SU-DHL-6 (cell line): ENCODE measurements around the gene SOCS7.

Experiments used
- H2AFZ ChIP-seq: fragments of 200-600 bp; sonication (generic); 2 replicates; pipeline ENCODE4 v1.6.1; 2014; ENCODE audit warnings: low read depth, mild to moderate bottlenecking, moderate library complexity, mixed read lengths, antibody characterized with exemption, low read length; ENCODE audit not compliant: severe bottlenecking
- H3F3A ChIP-seq: fragments of 200-600 bp; shearing (Covaris generic); 2 replicates; pipeline ENCODE4 v1.6.0; 2016; ENCODE audit warnings: antibody characterized with exemption, mild to moderate bottlenecking; ENCODE audit not compliant: insufficient read depth
- H3K27ac ChIP-seq: fragments of 200-600 bp; sonication (generic); 2 replicates; pipeline ENCODE4 v1.5.1; 2016; ENCODE audit warnings: low read depth, mild to moderate bottlenecking, low read length, moderate library complexity, mixed read lengths
- H3K27me3 ChIP-seq: fragments of 200-600 bp; sonication (generic), shearing (Covaris generic); 2 replicates; pipeline ENCODE4 v1.6.0; 2014; ENCODE audit warnings: mild to moderate bottlenecking, low read length
- H3K36me3 ChIP-seq: fragments of 200-600 bp; sonication (generic); 2 replicates; pipeline ENCODE4 v1.6.1; 2014; ENCODE audit warnings: mild to moderate bottlenecking, low read length, mixed read lengths
- H3K4me2 ChIP-seq: fragments of 300-600, 200-600 bp; shearing (Covaris generic), sonication (generic); 2 replicates; pipeline ENCODE4 v1.6.0; 2014; ENCODE audit warnings: low read length, low read depth, mild to moderate bottlenecking; ENCODE audit not compliant: poor library complexity, severe bottlenecking
- H3K4me3 ChIP-seq: fragments of 200-600 bp; sonication (generic); 2 replicates; pipeline ENCODE4 v1.5.1; 2014; ENCODE audit warnings: antibody characterized with exemption, low read length, mild to moderate bottlenecking, mixed read lengths; ENCODE audit not compliant: insufficient read depth, poor library complexity, severe bottlenecking
- H3K79me2 ChIP-seq: fragments of 200-600 bp; sonication (generic); 2 replicates; pipeline ENCODE4 v1.6.1; 2014; ENCODE audit warnings: mild to moderate bottlenecking, low read length, moderate library complexity; ENCODE audit not compliant: insufficient read depth
- H3K9ac ChIP-seq: fragments of 200-600 bp; sonication (generic); 2 replicates; pipeline ENCODE4 v1.7.0; 2014; ENCODE audit warnings: mild to moderate bottlenecking, low read length
- H3K9me2 ChIP-seq: fragments of 200-600 bp; sonication (generic); replicated peaks from 2 replicates; pipeline ENCODE4 v1.6.1; 2014; ENCODE audit warnings: low read length; ENCODE audit not compliant: insufficient read depth
- H3K9me3 ChIP-seq: fragments of 200-600 bp; sonication (generic); 2 replicates; pipeline ENCODE4 v1.6.1; 2014; ENCODE audit warnings: low read length, mixed read lengths; ENCODE audit not compliant: insufficient read depth
- H4K20me1 ChIP-seq: fragments of 200-600 bp; sonication (generic); 2 replicates; pipeline ENCODE4 v1.6.1; 2014; ENCODE audit warnings: low read depth, mild to moderate bottlenecking, antibody characterized with exemption, low read length, moderate library complexity, mixed read lengths
- CTCF ChIP-seq: fragments of 200-600 bp; sonication (generic); IDR thresholded peaks from one replicate; pipeline ENCODE4 v1.5.1; 2017; ENCODE audit warnings: antibody characterized with exemption, mild to moderate bottlenecking, low read length, moderate library complexity; ENCODE audit not compliant: insufficient read depth, poor library complexity, severe bottlenecking
- EZH2phosphoT487 ChIP-seq: fragments of 200-600 bp; sonication (generic), shearing (Covaris generic); conservative IDR thresholded peaks from 2 replicates; pipeline ENCODE4 v1.6.1; 2018; ENCODE audit warnings: mild to moderate bottlenecking, antibody characterized with exemption, low read length, moderate library complexity, mixed read lengths

Gene SOCS7

GRCh38 chr17:38355251-38355650 is 3.6 kb downstream of the SOCS7 start:
- Histone ChIP-seq H4K20me1 (no peaks in the 10 kb centered on the region; the same call in 1 of the 2 replicates), H3K4me3 (no peak overlapping the region), H3K4me2 (no peak overlapping the region), H3K79me2 (no peaks in the 10 kb centered on the region), H3K27ac (no peak overlapping the region), H3K9me3 (no peaks in the 10 kb centered on the region), H3K9ac (no peak overlapping the region), H3F3A (peaks cover 7% of the 10 kb centered on the region; the same call in 1 of the 2 replicates), H3K9me2 (no peaks in the 10 kb centered on the region), H2AFZ (no peak overlapping the region), H3K36me3 (no peaks in the 10 kb centered on the region), H3K27me3 (no peaks in the 10 kb centered on the region)
- no peak for TF ChIP-seq CTCF
- TF ChIP-seq EZH2phosphoT487: no peak

- Histone ChIP-seq H4K20me1 (no peaks in the 10 kb centered on the region; the same call in 1 of the 2 replicates), H3K4me3 (no peak overlapping the region), H3F3A (no peaks in the 10 kb centered on the region), H3K9me2 (no peaks in the 10 kb centered on the region), H3K27me3 (no peaks in the 10 kb centered on the region), H3K4me2 (no peak overlapping the region), H3K27ac (no peak overlapping the region), H2AFZ (no peak overlapping the region), H3K79me2 (no peaks in the 10 kb centered on the region), H3K9me3 (no peaks in the 10 kb centered on the region), H3K36me3 (no peaks in the 10 kb centered on the region), H3K9ac (no peak overlapping the region)
- no peak for TF ChIP-seq EZH2phosphoT487
- no peak for TF ChIP-seq CTCF
These were observed 6.0 kb downstream of the SOCS7 start for GRCh38 chr17:38357486-38358123.

GRCh38 chr17:38358586-38359513 is 7.2 kb downstream of the SOCS7 start:
- H3K9me3 ChIP-seq: no peaks in the 10 kb centered on the region
- H3K27ac ChIP-seq: no peak overlapping the region
- H3K36me3 ChIP-seq: no peaks in the 10 kb centered on the region
- no peaks in the 10 kb centered on the region for H3K9me2 ChIP-seq
- no peaks in the 10 kb centered on the region; the same call in 1 of the 2 replicates for H4K20me1 ChIP-seq
- TF ChIP-seq CTCF (no peak), EZH2phosphoT487 (no peak)
- H2AFZ ChIP-seq: no peak overlapping the region
- no peak overlapping the region for H3K4me2 ChIP-seq
- no peaks in the 10 kb centered on the region for H3K27me3 ChIP-seq
- no peak overlapping the region for H3K4me3 ChIP-seq
- H3F3A ChIP-seq: no peaks in the 10 kb centered on the region
- no peaks in the 10 kb centered on the region for H3K79me2 ChIP-seq
- H3K9ac ChIP-seq: no peak overlapping the region
